Fibroblast of skin of back (primary cell): ENCODE data around the gene ADGRL3.
"Not testable (repeated sequence)": the region's sequence is repeated elsewhere in the genome, so short reads cannot be mapped to it uniquely, and the experiment has no call there.

Source experiments
- DNase-seq: peaks from one replicate; pipeline ENCODE4 v3.0.0-alpha.2; 2013

Gene ADGRL3

DNA sequence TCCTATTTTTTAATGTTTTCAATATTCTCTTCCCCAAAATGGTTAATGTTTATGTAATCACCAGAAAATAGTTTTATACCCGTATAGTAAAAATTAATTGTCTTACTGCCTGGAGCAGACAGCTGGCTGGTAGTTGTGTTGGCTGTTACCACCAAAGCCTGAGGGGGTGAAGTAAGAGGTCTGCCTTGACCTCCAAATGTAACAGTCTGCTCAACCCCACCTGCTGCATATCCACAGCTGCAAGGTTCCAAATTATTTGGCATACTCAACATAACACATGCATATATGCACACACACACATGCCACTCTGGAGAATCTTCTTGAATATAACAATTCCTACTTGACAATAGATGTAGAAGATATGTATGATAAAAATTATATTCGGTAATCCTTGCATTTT, 624.3 kb downstream of the ADGRL3 start:
- DNase-seq: no peak

DNA sequence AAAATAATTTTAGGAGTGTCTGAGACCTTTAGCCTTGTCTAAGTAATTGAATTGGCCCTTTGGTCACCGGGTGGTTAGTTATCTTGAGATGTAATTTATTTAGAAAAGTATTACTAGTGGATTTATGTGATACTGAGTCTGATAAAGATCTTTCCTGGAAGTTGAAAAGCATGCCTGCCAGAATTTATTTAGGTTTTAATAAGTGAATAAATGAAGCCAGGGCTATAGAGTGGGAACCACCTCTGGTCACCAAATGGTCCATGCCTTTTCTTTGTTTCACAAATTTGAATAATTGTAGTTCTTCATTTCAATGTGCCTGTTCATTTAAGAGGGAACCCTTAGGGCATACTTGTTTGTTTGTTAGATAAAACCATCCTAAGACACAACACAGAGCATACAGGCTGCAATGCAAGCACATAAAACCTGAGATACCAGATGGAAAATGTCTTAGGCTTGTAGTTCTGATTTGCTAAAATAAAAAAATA, 627.8 kb downstream of the ADGRL3 start:
- DNase-seq: no peak

DNA sequence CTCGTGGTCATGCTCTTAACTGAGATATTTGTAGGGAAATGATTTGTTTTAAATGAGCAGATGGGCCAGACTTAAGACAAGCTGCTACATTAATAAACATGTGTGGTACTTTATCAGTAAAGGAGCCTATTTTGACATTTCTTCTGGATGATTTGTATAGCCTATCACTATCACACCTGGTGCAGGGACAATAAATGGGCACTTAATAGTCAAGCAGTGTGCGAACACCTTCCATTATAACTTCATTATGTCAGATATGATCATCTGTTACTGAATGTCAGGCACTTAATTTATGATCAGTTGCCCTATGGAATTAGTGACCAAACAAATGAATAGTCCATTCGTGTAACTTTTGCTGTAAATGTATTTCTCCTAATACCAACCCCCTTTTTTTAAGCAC, 628.8 kb downstream of the ADGRL3 start:
- no peak for DNase-seq

DNA sequence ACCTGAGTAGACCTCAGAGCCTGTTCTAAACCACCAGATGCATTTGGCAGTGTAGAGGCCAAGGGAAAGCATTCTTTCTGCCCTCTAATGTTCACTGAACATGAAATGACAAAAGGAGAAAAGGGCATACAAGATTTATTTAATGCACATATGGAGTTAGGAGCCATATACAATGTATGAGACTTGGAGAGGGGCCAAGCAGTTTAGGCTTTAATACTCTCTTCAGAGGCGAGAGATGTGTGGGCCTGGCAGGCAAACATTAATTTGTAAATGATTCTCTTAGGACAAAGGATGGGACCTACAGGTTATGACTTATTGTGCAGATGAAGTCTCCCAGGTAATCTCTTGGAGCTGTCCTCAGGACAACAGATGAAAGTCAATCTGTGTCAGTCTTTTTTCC, 631.9 kb downstream of the ADGRL3 start:
- no peak for DNase-seq

DNA sequence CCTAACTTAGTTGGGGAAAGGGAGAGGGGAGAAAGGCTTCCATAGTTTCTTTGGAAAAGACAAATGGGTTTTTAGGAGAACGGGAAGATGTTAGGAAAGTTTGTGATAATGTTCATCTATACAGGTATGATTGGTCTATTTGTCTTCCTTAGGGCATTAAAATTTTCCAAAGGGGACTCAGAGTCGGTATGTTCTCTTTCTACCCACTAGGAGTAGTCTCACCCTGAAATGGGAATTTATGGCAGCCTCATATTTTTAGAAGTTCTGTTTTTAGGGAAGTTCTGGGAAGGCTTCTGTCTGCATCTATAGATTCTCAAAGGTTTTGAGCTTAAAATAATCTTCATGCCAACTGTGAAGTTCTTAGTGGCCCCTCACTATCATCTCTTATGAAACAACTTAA, 637.3 kb downstream of the ADGRL3 start:
- DNase-seq: no peak

DNA sequence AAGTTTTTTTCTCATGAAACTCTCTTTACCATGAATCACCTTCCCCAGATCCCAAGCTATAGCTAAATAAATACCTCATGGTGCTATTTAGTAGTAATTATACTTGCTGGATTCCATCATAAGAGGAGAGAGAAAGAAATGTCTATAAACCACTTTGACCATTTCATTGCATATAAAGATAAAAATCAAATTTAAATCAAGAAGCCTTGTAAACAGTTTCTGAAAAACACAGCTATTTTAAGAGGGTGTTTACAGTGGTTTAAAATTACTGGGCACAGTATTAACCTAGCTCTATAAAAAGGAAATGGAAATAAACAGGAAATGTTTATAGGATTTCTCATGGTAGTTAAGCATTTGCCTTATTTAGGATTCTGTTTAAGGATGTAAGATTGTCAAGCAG, 637.9 kb downstream of the ADGRL3 start:
- DNase-seq: no peak

DNA sequence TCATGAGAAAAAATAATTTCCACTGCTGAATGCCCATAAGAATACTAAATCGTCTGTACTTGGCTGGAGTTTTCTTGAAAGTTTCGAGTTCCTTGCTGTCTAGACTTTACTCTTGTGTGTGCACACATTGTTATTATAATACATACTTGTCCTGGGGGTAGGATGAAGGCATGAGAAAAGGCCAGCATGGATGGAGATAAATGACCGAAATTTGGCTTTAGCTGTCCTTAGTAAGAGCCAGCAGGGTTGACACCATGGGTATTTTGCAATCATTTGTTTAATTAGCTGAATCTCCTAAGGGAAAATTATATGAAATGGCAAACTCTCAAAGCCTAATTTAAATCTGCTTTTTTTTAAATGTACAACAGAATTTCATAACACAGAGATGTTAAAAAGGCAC, 641.6 kb downstream of the ADGRL3 start:
- no peak for DNase-seq

DNA sequence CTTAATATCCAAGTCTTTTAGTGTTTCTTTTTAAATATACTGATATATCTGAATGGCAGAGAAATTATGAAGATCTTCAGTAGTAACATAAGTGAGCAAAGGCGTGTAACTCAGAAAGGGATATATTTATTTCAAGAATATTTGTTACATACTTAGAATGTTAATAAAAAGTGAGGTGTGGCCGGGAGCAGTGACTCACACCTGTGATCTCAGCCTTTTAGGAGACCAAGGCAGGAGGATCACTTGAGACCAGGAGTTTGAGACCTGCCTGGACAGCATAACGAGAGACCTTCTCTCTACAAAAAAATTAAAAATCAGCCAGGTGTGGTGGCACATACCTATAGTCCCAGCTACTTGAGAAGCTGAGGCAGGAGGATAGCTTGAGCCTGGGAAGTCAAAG, 651.0 kb downstream of the ADGRL3 start:
- no peak for DNase-seq

DNA sequence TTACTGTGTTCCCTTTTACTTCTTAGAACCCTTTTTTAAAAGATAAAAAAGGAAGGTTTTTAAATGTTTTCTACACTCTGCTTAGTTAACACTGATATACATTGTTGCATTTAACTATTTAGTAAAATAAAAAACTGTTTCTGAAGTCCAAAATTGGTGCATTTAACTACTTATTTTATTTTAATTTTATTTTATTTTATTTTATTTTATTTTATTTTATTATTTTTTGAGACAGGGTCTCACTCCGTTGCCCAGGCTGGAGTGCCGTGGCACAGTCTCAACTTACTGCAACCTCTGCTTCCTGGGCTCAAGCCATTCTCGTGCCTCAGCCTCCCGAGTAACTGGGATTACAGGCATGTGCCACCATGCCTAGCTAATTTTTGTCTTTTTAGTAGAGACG, 652.0 kb downstream of the ADGRL3 start:
- DNase-seq: not testable (repeated sequence)

DNA sequence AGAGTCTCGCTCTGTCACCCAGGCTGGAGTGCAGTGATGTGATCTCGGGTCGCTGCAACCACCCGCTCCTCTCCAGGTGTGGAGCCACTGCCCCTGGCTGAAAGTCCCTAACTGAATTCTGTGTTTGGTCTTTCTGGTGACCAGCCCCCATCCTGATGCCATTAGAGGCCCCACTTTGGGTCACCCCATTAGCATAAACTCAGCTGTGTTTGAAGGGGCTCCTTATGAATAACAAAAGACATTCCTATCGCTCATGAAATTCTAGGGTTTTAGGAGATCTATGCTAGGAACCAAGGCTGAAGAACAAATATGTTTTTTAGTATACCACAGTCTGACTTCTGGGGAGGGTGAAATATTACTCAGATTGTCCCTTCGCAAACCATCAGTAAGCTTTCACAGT, 652.9 kb downstream of the ADGRL3 start:
- DNase-seq: no peak

DNA sequence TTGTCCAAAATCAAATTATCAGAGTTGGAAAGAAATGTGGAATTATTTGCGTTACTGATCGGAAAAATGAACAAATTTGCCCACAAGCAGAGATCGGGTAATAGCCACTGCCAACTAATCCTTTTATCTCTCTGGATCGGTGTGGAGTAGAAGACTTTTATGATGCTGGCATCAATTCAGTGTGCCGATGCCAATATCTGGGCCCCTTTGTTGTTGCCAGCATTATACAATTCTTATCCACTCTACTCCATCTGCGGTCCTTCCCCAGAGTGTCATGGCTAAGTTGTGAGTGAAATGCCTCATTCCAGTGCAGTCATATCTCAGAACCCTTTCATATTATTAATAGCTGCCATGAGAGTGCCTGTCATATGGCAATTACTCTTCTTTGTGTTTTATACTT, 660.2 kb downstream of the ADGRL3 start:
- DNase-seq: no peak

DNA sequence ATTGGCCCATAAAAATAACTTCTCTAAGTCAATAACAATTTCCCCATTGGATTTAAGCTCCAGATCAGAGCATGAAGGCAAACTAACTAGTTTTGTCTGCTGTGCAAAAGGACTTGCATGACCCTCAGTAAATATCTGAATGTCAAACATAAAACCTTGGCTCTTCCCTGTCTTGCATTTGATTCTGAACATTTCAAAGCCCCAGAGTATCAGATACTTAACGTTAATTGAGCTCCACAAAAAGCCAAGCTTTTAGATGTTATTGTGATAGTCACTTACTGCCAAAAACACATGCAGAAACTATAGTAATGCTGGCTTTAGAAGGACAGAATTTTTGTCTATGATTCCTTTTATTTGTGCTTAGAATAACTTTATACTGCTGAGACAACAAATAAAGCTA, 664.2 kb downstream of the ADGRL3 start:
- no peak for DNase-seq

DNA sequence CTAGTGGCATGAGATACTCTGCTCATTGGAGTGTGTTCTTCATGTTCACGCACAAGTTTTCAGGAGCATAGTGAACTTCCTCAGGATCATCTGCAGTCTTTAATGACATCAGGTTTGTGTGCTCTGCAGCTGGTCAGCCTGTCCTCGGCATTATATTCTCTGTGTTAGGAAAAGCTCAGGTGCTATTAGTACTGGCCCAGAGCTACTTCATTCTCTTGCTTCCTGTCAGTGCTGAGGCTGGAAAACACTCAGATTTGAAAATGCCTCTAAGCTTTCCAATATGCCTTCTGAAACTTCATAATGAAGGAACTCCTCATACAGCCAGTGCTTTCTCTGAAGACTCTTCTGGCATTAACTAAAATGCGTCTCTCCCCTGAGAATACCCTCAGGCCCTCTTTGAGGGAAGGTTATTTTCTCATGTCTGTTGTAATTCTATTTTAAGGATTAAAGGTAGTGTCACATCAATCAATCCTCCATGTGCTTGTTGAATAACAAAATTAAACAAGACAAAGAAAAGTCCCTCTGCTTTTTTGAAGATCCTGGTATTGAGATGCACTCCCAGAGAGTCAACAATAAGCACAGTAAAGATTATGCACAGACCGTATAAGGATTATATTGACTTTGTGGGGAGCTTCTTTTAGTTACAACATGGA, 666.4 kb downstream of the ADGRL3 start:
- DNase-seq: no peak

DNA sequence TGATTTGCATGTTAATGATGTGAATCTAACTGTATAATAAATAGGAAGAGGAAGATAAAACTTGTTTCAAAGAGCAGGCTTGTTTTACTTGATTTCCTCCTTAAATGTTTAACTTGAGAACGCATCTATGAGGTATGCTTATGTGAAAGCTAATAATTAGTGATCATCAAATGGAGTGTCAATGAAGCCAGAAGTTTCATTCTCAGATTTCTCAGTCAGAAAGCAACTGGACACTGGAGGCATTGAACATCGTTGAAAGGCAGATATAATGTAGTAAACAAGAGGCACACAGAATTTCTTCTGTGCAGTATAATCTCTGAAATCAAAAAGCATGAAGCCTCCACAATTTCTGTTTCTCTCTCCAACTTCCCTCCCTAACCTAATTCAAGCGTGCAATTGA, 672.9 kb downstream of the ADGRL3 start:
- no peak for DNase-seq

DNA sequence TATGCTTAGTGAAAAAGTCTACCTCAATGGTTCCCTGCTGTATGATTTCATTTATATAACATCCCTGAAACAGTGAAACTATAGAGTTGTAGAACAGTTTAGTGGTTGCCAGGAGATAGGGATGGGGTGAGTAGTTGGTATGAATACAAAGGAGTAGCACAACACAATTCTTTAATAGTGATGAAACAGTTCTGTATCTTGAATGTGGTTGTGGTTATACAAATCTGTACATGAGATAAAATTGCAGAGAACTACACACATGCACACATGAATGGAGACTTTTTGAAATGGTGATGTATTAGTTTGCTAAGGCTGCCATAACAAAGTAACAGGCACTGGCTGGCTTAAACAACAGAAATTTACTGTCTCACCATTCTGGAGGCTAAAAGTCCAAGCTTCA, 677.1 kb downstream of the ADGRL3 start:
- no peak for DNase-seq

DNA sequence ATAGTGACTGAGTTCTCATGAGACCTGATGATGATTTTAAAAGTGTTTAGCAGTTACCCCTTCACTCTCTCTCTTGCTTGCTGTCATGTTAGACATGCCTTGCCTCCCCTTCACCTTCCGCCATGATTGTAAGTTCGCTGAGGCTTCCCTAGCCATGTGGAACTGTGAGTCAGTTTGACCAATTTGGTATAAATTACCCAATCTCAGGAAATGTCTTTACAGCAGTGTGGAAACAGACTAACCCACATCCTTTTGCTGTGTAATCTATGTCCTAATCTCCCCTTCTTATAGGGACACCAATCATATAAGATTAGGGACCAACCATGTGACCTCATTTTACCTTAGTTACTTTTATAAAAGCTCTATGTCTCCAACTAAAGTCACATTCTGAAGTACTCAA, 677.8 kb downstream of the ADGRL3 start:
- DNase-seq: no peak

DNA sequence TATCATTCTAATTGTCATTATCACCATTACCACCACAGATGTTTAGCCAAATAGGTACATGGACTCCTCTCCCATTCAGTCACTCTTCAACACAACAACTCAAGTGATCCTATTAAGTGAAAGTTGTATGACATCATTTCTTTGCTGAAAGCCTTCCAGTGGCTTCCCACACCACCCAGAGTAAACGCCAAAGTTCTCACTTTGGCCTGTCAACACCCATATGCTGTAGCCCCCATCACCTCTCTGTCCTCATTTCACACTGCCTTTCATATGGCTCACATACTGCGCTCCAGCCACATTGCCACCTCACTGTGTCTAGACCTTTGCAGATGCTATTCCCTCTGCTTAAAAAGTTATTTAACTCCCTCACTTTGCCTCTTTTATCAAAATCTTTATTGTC, 682.3 kb downstream of the ADGRL3 start:
- DNase-seq: no peak

DNA sequence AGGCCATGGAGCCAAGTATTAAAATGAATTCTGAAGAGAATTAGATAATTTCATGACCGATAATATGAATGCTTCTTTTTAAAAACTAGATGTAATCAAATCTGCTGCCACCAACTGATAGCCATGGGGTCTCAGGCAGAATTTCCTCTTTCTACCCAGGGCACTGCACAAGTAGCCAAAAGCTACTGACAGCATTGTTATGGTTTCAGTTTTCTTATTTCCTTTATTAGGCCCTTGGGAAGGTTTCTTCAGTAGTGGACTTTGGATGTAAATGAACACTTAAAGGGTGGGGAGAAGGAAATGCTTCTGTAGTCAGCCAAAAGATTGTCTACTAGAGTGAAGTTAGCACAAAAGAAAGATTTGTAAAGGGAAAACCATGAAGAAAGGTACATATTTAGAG, 686.0 kb downstream of the ADGRL3 start:
- DNase-seq: no peak

DNA sequence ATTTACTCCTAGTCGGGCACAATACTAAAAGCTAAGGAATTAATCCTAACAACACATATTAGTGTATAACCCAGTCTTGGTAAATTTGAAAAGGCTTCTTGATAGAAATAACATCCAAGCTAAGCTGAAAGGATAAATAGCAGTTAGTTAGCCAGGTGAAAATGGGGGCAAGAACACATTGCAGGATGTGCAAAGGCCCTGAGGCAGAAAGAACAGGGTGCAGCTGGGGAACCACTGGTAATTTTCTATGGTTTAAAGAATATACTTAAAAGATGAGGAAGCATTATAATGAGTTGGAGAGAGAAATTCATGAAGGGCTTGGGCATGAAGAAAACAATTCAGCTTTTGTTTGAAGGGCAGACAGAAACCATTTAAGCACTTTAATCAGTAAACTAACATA, 689.0 kb downstream of the ADGRL3 start:
- no peak for DNase-seq

DNA sequence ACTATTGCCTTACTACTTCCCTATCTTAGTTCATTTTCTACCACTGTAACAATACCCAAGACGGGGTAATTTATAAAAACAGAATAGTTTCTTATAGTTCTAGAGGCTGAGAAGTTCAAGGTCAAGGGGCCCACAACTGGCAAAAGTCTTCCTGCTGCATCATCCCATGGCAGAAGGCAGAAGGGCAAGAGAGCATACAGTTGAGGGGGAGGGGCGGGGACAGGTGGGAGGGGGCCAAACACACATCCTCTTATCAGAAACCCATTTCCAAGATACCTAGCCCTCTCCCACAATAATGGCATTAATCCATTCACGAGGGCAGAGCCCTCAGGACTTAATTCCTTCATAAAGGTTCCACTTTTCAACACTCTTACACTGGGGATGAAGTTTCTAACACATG, 690.2 kb downstream of the ADGRL3 start:
- no peak for DNase-seq

DNA sequence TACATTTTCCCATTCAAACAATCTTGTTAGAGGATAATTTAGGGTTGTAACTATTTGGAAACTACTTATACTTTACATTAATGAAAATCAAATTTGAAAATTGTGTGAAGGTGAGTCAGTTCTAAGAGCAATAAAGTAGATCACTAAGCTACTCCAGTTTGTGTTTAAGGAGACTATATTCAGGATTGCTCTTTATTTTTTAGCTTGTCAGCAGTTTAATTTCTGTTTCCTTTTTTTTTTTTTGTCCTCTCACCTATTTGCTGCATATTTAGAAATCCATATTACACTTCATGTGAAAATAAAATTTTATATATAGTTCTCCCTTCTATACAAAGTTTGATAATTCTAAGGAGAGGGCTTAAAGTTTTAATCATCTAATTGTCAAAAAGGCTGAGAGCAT, 691.8 kb downstream of the ADGRL3 start:
- DNase-seq: no peak

DNA sequence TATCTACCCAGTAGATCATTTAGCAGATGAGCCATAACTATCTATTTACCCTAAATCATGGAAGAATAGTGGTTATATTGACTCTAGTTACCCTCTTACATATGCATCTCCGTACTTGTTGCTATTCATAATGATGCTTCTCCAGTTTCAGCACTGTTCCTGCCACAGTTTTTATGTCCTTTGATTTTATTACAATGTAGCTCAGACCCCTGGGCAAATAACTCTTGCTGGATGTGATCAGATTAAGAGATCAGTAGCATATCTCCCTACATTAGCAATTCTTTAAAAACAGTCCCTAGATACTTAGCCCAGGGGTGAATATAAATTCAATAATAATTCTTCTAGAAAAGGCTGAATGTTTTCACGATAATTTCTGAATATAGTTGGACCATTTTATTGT, 696.5 kb downstream of the ADGRL3 start:
- no peak for DNase-seq

DNA sequence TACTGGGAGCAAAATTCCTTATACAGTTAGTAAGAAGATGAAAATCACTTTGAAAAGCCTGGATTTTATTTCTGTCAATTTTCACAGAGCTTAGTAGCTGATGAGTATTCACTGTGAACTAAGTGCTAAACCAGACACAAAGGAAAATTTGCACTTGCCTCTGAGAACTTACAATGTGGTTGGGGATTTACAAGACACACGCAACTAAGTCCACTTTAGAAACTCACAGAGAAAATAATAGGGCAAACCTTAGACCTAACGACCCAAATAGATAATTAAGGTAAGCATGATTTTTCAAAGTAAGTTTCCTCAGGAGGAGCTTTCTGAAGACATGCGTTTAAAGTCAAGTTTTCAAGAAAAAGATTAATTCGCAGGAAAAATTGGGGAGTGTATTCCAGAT, 708.9 kb downstream of the ADGRL3 start:
- no peak for DNase-seq

DNA sequence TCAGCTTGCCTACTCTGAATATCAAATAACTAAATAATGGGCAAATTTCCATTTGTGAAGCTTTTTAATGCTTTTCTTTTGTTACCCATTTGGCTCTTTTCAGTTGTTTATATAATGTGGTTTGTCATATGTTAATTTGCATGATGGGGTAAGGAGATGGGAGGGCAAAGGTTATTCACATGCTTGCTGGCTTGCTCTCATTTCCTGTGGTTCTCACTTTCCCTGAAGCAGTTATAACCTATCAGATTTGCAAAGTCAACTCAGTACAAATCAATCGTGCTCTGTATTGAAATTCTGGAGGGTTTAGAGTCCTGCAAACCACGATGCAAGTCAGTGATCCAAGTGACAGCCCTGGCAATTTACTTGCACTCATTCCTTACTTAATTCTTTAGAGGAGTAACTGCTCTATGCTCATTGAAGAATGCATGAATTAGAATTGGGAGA, 711.2 kb downstream of the ADGRL3 start:
- no peak for DNase-seq

DNA sequence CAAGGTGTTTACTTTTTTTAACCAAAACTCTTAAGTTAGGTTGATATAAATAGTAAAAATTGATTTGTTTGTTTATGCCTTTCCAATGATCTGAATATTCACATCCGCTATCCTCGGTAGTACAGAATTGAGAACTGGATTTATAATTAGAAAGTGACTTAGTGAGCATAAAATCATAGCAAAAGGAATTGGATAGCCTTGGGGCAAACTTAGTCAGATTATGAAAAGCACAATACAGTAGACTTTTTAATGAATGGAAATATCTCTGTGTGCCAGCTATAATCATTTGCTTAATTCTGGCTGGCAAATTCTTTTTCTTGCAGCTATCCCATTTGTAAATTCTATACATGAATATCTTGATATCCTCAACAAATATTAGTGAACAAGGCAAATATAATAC, 713.5 kb downstream of the ADGRL3 start:
- DNase-seq: no peak
